Fibroblast of the aortic adventitia (primary cell): ENCODE measurements around the gene FSCN2. TPM values are rescaled to one million over a fixed set of nuclear protein-coding genes. Genes with fewer than 3 reads are reported as not detected.

Experiments used
- DNase-seq: peaks from one replicate; pipeline ENCODE4 v3.0.0-alpha.2; 2010; ENCODE audit warnings: low read depth
- H3K4me3 ChIP-seq: 2 replicates; pipeline ENCODE4 v1.5.1; 2011; ENCODE audit warnings: low read depth, mild to moderate bottlenecking, control low read depth, low read length, moderate library complexity
- total RNA-seq: library from RNA; depleted of rRNA; stranded (reverse); fragments of >200 nt; gene quantifications from 2 replicates; pipeline ENCODE4 v1.2.3, GENCODE V29; 2012; ENCODE audit warnings: low replicate concordance
- TF ChIP-seq, protein P1 (sequence below): IDR thresholded peaks from 2 replicates; pipeline ENCODE4 v1.5.1; 2011; ENCODE audit warnings: mild to moderate bottlenecking, low read length, control low read depth, inconsistent platforms; ENCODE audit not compliant: insufficient read depth

FSCN2 gene
- total RNA-seq, 1 donor = 1.3 TPM

DNA sequence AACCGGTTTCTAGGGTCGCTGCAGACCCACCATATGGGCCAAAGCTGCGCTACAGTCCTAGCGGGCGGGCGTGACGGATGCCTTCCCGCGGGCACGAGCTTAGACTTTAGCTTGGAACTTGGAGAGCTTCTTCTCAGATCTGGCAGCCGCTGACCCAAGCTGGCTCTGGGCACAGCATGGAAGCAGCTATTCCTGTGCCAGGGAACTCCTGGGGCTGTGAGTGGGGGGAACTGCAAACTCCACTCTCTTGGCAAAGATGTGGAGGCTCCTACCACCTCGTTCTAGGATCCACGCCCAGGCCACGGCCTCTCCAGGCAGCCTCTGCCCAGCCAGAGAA, 15.1 kb downstream of the FSCN2 start:
- TF ChIP-seq, protein P1, sequence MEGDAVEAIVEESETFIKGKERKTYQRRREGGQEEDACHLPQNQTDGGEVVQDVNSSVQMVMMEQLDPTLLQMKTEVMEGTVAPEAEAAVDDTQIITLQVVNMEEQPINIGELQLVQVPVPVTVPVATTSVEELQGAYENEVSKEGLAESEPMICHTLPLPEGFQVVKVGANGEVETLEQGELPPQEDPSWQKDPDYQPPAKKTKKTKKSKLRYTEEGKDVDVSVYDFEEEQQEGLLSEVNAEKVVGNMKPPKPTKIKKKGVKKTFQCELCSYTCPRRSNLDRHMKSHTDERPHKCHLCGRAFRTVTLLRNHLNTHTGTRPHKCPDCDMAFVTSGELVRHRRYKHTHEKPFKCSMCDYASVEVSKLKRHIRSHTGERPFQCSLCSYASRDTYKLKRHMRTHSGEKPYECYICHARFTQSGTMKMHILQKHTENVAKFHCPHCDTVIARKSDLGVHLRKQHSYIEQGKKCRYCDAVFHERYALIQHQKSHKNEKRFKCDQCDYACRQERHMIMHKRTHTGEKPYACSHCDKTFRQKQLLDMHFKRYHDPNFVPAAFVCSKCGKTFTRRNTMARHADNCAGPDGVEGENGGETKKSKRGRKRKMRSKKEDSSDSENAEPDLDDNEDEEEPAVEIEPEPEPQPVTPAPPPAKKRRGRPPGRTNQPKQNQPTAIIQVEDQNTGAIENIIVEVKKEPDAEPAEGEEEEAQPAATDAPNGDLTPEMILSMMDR = no peak
- no peak for DNase-seq
- H3K4me3 ChIP-seq = no peak overlapping the region

DNA sequence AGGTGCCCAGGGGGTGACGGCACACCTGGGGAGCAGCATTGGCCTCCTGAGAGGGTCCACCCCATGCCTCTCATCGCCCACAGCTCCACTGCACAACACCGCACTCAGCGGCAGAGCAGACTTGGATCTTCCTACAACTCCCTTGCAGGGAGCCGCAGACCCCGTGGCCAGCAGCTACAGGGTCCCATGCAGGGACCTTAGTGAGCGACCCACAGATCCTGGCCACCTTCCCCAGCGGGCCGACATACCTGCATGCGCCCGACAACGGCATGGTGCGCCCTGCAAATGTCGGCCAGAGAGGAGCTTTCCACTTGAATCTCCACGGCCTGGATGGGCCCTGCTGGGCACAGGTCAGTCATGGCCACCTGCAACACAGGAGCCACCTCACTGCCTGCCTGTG, 15.6 kb downstream of the FSCN2 start:
- no peak for DNase-seq
- H3K4me3 ChIP-seq = no peak overlapping the region
- TF ChIP-seq, protein P1 = no peak

DNA sequence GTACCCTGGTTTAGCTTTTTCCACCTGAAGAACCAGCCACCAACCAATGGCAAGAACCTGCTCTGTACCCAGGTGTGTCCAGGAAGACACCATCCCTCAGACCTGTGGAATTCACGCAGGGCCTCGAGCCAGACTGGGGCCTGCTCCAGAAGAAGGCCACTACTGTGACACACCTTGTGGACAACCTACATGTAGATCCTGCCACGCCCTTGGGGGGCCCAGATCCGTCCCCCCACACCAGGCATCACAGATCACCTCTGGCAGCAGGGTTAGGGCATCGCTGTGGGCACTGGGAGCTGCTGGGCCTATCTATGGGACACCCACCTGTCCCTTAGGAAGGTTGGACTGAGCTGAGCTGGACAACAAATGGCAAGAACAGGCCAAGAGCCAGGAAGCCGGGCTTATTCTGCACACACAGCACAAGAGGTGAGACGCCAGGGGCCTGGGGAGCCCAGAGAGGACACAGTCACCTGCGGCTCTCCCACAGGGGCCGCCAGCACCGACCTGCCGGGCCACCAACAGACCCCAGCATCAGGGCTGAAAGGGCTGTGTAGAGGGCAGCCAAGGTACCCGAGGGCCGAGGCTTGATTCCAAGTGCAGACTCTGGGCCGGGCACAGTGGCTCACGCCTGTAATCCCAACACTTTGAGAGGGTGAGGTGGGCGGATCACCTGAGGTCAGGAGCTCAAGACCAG, 16.3 kb downstream of the FSCN2 start:
- H3K4me3 ChIP-seq = no peak overlapping the region
- no peak for DNase-seq
- TF ChIP-seq, protein P1 = no peak

DNA sequence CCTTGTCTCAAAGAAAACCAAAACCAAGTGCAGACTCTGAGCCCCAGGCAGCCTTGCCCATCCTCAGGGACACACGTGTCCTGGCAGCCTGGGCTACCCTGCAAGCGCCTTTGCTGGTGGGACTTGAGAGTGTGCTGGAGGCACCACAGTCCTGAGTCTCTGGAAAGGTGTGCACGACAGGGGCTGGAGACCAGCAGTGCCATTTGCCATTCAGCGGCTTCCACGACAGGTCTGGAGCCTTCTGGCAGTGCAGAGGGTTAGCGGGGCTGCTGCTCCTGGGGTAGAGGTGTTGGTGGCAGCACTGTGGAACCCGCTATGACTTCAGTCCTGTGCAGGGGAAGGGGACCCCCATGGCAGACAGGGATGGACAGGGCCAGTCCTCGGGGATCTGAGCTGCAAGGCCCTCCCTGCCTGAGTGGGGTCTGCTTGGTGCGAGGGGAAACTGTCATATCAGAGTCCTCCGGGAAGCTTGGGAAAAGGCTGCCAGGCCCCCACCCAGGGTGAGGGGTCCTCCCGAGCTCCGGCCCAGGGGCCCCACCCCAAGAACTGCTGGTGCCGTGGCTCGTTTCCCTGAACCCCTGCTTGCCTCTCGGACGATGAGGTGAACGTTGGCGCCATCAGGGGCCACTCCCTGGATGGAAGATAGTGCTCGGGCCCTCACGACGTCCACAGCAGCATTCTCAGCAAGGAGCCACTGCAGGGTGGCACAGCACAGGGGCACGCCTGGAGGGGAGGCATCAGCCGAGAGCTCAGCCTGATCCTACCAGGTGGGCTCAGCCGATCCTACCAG, 17.2 kb downstream of the FSCN2 start:
- no peak overlapping the region for H3K4me3 ChIP-seq
- no peak for DNase-seq
- TF ChIP-seq, protein P1 = no peak

DNA sequence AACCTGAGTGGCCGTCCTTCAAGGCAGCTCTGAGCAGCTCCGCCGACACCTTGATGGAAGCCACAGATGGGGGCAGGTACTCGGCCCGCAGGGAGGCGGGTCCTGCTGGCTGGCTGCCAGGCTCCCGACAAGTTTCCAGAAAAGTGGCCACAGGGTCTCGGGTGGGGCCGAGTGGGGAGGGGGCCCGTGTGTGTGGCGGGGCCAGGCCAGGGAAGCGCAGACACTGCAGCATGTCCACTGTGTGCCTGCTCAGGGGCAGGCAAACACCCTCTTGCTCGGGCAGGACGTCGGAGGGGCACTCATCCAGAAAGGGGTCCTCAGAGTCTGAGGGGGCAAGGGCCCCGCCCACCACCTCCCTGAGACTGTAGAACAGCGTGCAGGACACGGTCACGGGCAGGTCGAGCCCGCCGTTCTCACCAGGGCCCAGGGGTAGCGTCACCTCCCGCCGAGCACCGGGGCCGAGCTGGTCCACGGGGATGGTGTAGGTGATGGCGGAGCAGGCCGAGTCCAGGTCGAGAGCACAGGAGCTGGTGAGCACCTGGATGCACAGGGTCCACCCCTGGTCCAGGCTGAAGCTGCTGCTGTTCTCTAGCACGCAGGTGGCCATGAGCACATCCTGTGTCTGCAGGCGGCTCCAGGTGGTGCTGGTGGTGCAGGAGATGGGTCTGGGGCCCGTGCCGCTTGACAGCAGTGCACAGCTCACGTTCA, 18.9 kb downstream of the FSCN2 start:
- no peak overlapping the region for H3K4me3 ChIP-seq
- TF ChIP-seq, protein P1 = no peak
- DNase-seq = no peak

DNA sequence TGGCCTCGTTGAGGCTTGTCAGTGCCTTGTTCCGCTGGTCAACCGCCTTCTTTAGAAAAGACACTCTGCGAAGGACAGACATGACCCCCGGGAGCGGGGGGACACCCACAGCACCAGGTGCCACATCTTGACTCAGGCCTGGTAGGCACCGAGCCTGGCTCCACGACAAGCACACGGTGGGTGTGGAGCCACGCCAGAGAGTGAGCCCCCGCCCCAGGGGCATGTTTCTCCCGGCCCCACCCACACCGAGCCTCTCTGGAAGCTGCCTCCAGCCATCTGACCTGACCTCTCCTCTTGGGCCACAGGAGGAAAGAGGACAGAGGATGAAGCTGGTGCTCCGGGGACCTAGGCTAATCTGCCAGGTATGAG, 19.4 kb downstream of the FSCN2 start:
- DNase-seq = no peak
- TF ChIP-seq, protein P1 = no peak
- no peak overlapping the region for H3K4me3 ChIP-seq
